Inflammatory macrophage treated with lipopolysaccharide for 4 hours (primary cell): ENCODE data around the gene THRA.
A peak's percentile ranks its signal among the peaks of the same experiment; 100 is the strongest.

Experiments used
- DNase-seq: peaks from one replicate; pipeline ENCODE4 v3.0.0-alpha.2; 2020

The THRA gene

GRCh38 chr17:40027614-40028012 is 35.2 kb upstream of the THRA start:
- no peak for DNase-seq

DNA sequence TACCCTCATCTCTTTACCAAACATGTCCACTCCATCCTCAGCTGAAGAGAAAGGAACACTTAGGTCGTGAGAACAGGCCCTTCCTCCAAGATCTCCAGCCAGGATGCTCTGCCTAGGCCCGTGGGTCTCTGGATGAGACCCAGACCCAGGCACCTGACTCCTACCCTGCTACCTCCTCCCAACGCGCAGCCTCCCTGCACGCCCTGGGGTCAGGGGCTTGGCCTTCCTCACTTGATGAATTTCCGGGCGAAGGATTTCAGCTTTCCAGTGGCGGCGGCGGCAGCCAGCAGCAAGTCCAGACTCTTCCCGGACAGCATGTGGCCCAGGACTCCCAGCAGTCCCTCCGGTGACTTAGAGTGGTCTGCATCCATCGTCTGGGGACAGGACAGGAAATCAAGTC is 34.2 kb upstream of the THRA start:
- DNase-seq = no peak

- no peak for DNase-seq
These were observed 31.1 kb upstream of the THRA start for GRCh38 chr17:40031706-40032105.

- no peak for DNase-seq
These were observed 30.1 kb upstream of the THRA start for GRCh38 chr17:40032322-40033320.

- DNase-seq = no peak
These were observed 29.4 kb upstream of the THRA start for GRCh38 chr17:40033339-40033738.

GRCh38 chr17:40034426-40035161 is 28.2 kb upstream of the THRA start:
- DNase-seq = peak; percentile 15

DNA sequence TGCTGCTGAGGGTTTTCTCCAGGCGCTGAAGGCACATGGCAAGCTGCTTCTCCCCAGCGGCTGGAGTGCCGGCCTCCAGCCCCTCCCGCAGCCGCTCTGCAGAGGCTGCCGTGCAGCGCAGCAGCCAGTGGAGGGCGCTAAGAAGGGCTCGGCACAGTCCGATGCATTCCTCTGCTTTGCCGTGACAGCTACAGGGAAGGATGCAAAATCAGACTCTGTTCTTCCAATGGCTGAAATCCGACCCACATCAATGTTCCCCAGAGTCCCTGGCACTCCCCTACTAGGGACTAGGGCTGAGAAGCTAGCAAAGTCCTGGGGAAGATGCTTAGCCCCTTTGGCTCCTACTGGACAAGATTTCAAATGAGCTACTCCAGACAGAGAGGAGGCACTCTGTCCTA is 27.6 kb upstream of the THRA start:
- no peak for DNase-seq

DNA sequence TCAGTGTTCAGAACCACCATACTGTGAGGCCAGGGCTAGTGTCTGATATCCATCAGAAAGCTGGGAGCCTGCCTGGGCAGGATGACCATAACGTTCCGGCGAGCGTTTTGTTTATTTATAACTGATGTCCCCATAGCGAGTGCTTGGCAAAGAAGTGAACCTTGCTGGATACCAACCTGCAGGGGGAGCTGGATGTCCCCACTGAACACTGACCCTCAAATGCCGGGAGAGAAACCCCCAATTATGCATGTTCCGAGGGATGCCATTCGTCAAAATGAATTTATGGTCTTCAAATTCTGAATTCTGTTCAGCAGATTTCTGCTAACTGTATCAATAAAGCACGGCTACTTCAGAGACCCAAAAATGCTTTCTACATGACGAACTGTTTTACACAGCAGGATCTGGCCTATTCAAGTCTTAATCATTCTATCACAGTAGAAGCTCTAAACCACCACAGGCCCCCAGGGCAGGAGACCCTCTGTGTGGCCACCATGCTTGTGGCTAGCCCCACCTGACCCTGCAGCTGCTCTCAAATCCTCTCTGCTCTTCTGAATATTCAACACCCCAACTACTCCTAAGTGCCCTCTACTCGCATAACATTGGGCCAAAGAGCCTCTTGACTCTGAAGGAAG is 23.8 kb upstream of the THRA start:
- DNase-seq = no peak

DNA sequence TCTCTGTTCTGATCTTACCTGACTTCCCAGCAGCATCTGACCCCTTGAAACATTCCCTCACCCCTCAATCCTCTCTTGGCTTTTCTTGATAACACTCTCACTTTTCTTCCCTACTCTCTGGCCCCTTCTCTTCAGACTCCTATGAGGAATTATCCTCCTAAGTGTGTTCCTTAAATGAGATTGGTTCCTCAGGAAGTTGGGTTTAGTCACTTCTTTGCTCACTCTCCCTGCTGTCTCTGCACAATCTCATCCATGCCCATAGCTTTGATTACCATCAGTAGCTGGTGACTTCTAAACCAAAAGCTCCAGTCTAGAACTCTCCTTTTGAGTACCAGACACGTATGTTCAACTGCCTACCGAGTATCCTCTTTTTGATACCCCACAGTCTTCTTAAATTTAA is 21.6 kb upstream of the THRA start:
- peak; percentile 38 for DNase-seq

DNA sequence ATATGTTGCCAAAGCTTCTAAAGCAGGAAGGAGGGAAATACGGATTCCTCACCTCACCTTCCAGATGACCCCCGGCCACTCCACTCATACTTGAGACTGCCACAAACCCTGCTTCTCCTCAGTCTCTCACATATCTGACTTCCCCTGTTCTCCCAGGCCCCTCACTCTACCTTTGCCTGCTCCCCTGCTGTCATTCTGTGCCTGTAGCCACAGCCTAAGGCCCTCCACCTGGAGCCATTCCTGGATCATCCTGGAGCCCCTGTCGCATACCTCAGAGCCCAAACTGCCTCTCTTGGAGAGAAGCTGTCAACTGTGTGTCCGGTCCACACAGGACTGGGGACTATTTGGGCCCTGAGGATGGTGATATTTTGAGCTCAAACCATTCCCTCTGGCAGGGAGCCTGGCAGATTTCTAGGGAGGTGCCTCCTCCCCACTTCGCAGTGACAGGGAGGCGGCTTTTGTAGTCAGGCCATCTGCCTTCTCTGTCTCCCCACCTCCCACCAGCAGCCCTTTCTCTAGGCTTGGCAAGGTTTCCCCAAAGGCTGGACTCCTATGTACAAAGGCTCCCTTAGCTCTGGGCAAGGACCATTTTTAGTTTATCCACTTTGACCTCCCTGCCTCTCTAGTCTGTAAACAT is 6.3 kb upstream of the THRA start:
- no peak for DNase-seq

DNA sequence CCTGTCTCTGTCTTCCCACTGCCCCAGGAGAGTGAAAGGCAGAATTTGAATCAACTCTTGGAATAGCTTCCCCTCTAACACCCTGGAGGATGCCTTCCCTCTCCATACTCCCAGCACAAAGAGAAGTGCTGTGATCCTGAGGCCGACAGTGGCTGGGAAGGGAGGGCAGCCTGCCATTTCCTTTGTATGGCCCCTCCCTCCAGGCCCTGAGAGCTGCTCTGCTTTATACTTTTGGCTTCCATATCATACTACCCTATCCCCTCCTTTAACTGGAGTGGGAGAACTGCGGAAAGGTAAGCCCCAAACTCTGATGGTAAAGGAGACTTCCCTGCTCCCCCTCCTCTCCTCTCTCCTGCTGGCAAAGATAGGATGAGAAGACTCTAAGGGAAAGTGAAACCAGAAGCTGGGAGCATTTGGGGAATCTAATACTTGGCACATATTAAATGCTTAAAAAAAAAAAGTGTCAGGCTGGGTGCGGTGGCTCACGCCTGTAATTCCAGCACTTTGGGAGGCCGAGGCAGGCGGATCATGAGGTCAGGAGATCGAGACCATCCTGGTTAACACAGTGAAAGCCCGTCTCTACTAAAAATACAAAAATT is 4.5 kb upstream of the THRA start:
- no peak for DNase-seq

DNA sequence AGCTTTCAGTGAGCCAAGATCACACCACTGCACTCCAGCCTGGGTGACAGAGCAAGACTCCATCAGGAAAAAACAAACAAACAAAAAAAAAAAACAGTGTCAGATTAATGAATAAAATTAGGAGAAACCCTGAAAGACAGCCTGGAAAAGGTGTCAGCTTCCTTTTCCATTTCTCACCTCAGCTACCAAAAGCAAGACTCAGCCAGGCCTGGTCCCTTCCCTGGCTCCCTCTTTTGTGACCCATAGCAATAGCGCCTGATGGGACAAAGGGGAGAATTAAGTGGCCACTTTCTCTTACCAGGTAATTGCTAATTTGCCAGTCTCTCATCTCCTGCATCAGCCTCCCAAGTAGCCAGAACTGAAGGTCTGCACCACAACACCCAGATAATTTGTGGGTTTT is 3.9 kb upstream of the THRA start:
- DNase-seq = no peak

DNA sequence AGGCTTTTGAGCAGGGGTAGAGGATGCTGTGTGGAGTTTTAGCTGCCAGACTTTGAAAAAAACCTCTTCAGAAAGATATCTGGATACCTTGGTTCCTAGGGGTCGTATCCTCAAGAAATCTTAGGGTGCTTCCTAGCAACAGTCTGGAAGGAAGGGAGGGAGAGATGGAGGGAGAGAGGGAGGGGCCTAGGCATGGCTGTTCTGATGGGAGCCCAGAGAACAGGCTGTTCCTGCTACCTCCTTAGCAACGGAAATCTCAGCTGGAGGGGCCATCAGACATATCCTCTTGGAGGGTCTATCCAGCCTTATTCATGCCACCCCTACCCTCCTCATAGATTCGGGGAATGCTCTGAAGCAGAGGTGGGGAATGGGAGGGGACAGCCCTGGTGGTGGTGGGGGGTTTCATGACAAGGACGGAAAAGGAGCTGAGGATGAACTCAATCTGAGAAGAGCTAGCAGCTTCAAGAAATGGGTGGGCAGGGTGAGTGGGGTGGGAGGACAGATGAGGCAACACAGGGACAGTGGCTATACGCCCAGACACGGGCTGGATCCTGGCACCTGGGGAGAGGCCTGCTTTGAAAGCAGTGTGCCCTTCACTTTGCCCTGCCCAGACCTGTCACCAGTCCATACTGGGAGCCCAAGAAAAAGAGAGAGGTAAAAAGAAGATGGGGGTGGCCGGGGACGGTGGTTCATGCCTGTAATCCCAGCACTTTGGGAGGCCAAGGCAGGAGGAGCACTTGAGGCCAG is 2.9 kb upstream of the THRA start:
- DNase-seq = no peak

- DNase-seq = no peak
These were observed 1.7 kb upstream of the THRA start for GRCh38 chr17:40060887-40061608.

GRCh38 chr17:40061609-40062038 is 1.1 kb upstream of the THRA start:
- DNase-seq = no peak

- DNase-seq = peak; percentile 81
These were observed 514 bp downstream of the THRA start for GRCh38 chr17:40063187-40063771.

DNA sequence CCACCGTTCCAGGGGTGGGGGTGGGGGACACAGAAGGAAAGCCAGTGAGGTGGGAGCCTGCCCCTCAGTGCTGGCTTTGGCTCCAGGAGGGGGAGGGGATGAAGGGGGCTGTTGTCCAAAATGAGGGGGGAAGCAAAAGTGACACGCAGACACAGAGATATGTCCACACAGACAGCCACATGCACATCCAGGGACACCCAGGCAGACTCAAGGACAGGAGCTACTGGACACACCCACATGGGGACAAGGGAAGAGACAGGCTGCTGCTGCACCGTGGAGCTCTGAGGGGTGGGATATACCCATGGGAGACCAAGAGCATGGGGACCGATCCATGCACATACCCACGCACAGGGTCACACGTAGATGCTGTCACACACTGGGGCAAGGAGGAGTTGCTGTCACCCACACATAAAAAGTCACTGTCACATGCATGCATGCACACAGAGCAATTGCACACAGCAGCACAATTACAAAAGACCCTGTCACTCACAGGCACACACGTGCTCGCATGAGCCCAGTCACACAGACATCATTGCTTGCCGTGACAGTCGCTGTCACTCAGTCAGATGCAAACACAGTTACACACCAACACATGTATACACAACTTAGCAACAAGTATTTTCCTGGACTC is 1.3 kb downstream of the THRA start:
- DNase-seq = peak; percentile 96

DNA sequence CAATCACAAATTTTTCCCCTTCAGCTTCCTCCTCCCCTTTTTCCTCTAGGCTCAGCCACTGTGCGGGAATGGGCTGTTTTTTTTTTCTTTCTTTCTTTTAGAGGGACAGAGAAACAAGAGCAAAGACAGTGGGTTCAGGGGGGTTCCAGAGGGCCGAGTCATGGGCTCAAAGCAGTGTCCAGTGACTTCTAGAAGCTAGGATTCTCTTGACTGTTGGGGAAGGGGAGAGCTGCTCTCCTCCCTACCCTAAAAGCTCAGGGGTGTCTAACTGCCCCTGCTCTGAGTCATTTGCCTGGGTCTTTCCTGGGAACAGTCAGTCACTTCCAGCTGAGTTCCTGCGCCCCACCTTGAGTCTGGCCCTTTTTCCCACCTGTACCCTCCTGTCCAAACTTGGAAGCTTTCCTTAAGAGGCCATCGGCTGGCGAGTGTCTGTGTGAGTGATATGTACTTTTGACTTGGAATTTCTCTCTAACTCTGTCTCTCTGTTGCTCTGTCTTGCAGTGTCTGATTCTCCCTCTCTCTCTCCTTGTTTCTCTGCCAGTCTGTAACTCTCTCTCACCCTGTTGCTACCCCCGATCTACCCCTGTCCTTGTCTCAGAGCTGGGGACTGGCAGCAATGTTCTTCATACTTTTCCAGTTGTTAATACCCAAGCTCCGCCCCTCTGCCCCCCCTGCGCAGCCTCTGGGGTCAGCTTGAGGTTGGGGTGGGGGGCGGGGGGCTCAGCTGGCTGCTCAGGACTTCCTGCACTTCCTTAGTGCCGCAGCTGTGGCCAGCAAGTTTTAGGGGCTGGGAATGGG is 2.4 kb downstream of the THRA start:
- DNase-seq = no peak

- no peak for DNase-seq
These were observed 3.2 kb downstream of the THRA start for GRCh38 chr17:40065769-40066510.
